ENCODE measurements around the gene MACROD1.

The MACROD1 gene

DNA sequence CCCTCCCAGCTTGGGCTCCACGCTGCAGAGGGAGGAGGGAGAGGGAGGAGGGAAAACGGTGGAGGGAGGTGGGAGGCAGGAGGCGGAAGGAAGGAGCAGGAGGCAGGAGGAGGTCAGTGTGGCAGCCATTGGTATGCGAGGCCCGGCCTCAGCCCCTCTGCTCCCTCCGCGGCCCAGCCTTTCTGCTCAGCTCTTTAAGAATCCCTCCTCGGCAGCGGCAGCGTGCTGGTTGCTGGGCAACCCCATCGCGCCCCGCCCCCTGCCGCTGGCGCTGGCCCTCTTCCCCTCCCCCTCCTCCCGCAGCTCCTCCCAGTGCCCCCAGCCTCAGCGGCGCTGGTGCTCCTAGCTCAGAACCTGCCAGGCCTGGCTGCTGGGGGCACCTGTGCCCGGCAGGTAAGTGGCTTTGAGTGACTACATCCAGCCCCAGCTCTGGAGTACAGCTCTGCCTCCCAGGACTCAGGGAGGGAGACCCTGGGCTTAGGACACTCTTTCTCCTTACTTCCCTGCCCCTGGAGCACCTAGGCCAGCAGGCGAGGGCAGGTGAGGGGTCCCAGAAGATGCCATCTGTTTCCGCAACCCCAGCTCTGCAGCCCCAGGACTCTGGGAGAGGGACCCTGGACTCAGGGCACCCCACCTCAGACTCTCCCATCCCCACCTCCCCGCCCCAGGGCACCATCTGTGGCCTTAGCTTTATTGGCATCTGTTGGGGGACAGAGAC lies 137.4 kb downstream of the MACROD1 start:
- TF ChIP-seq CEBPB (IDR thresholded peaks at IDR 0.05) (no peak), RAD21 (IDR thresholded peaks at IDR 0.05; ENCODE audit: low read depth) (no peak), EP300 (IDR thresholded peaks at IDR 0.05; ENCODE audit: borderline replicate concordance) (no peak), CREB1 (IDR thresholded peaks at IDR 0.05; ENCODE audit: low read depth) (no peak), TEAD4 (IDR thresholded peaks at IDR 0.05) (no peak), EGR1 (IDR thresholded peaks at IDR 0.05) (no peak)

DNA sequence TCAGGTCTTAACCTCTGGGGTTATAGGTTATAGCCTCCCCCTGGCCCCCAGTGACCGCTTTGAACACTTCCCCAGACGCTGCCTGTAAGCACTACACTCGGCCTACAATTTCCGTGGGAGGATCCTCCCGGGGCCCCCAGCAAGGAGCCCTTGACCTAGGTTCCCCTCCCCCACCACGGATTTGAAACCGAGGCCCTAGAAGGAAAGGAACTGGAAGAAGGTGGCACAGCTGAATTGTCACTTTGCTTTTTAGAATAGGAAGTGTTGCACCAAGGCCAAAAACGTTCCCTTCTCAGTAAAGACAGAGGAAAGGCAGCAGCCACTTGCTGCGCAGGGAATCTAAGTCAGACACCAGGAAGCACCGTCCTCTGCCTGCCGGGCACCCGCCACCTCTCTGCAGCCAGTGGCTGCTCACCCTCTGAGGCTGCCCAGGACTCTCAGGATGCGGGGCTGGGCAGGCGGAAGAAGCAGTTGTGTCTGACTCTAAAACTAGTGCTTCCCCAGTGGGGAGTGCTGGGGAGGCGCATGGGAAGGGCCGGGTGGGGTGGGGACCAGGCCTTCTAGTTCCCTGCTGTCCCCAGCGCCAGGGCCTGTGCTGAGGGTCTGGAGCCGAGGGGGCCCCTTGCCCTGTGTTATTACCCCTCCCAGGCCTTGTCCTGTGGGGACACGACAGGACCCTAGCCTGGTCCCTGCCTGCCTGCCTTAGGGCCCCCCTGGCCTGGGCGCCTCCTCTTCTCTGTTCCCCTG lies 138.1 kb downstream of the MACROD1 start:
- no peak for TF ChIP-seq RAD21 (IDR thresholded peaks at IDR 0.05; ENCODE audit: low read depth)
- no peak for TF ChIP-seq YY1 (IDR thresholded peaks at IDR 0.05; ENCODE audit: low read depth)
- TF ChIP-seq EP300 (IDR thresholded peaks at IDR 0.05; ENCODE audit: borderline replicate concordance): no peak
- TF ChIP-seq, protein P1, sequence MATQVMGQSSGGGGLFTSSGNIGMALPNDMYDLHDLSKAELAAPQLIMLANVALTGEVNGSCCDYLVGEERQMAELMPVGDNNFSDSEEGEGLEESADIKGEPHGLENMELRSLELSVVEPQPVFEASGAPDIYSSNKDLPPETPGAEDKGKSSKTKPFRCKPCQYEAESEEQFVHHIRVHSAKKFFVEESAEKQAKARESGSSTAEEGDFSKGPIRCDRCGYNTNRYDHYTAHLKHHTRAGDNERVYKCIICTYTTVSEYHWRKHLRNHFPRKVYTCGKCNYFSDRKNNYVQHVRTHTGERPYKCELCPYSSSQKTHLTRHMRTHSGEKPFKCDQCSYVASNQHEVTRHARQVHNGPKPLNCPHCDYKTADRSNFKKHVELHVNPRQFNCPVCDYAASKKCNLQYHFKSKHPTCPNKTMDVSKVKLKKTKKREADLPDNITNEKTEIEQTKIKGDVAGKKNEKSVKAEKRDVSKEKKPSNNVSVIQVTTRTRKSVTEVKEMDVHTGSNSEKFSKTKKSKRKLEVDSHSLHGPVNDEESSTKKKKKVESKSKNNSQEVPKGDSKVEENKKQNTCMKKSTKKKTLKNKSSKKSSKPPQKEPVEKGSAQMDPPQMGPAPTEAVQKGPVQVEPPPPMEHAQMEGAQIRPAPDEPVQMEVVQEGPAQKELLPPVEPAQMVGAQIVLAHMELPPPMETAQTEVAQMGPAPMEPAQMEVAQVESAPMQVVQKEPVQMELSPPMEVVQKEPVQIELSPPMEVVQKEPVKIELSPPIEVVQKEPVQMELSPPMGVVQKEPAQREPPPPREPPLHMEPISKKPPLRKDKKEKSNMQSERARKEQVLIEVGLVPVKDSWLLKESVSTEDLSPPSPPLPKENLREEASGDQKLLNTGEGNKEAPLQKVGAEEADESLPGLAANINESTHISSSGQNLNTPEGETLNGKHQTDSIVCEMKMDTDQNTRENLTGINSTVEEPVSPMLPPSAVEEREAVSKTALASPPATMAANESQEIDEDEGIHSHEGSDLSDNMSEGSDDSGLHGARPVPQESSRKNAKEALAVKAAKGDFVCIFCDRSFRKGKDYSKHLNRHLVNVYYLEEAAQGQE (IDR thresholded peaks at IDR 0.05; ENCODE audit: low read depth): no peak
- no peak for TF ChIP-seq TEAD4 (IDR thresholded peaks at IDR 0.05)
- no peak for TF ChIP-seq CREB1 (IDR thresholded peaks at IDR 0.05; ENCODE audit: low read depth)

DNA sequence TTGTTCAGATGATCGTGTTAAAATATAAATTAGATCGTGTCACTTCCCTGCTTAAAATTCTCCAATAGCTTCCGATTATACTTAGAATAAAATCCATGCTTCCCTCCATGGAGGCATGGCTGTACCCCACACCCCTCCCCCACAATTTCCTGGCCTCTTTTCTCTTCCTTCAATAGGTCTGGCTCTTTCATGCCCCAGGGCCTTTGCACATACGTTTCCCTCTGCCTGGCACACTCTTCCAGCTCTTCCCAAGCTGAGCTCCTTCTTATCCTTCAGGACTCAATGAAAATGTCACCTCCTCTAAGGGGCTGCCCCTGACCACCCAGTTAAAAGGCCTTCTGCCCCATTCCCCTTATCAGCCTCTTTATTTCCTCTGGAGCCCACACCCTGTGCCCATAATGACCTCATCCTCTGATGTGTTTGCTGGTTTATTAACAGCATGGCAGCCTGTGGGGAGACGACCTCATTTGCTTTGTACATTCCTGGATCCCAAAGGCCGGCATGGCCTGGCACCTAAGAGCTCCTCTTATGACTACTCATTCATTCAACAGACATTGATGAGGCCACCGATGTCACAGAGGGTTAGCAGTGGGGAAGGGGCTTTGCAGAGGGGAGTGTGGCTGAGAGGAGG lies 139.2 kb downstream of the MACROD1 start:
- TF ChIP-seq EP300 (IDR thresholded peaks at IDR 0.05; ENCODE audit: borderline replicate concordance) (no peak), EGR1 (IDR thresholded peaks at IDR 0.05) (no peak), RAD21 (IDR thresholded peaks at IDR 0.05; ENCODE audit: low read depth) (no peak)

DNA sequence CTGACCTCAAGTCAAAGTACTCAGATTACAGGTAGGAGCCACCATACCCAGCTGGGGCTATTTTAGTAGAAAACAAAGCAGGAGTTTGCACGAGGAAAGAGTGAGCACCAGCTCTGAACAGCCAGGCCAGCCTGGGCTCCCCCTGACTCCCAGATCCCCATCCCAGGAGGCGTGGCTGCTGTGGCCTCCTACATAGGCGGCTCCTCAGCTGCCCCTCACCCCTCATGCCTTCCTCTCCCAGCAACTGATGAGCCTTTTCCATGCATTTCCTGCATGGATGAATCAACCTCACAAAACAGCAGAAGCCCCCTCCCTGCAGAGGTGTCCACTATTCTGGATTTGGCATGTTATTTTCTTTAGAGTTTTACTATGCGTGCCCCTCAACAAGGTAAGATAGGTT lies 140.7 kb downstream of the MACROD1 start:
- no peak for TF ChIP-seq TCF12 (IDR thresholded peaks at IDR 0.05; ENCODE audit: low read depth)

DNA sequence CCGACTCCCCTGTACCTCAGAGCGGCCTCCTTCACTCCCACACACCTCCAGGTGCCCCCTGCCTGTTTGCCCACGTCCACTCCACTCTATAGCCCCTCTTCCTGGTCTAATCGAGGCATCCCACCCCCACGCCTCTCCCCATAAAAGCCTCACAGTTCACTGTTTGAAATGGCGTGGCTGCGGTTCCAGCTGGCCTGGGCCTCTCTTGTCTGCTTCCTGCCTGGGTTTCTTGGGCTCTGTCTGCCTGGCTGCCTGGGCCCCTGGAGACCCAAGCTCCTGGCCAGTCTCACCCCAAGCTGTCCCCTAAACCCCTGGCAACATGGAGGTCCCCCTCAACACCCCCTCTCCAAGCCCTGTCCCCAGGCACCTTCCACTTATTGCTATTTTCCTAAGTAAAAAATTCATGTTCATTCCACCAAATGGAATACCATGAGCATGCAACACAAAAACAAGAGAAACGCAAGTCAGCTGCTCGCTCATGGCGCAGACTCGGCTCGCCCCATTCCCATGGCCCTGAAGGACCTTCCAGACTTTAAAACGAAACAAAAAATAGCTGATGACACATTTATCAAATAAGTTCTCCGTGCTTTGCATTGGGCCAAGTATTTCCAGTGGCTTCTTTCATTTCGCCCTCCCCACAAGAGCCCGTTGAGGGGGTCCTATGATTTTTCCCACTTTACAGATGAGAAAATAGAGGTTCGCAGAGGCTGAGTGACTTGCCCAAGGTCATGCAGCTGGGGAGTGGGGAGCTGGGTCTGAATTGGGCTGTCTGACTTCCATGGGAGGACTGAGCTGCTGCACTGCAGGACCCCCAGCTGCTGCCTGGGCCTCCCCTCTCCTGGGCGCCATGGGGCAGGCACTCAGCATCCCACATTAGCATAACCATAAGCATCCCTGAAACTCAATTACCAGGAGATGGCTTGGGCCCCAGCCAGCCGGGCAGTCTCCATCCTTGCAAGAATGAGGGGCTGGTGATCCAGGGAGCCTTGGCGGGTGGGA lies 141.9 kb downstream of the MACROD1 start:
- TF ChIP-seq TEAD4 (IDR thresholded peaks at IDR 0.05): no peak
- TF ChIP-seq YY1 (IDR thresholded peaks at IDR 0.05; ENCODE audit: low read depth): no peak

DNA sequence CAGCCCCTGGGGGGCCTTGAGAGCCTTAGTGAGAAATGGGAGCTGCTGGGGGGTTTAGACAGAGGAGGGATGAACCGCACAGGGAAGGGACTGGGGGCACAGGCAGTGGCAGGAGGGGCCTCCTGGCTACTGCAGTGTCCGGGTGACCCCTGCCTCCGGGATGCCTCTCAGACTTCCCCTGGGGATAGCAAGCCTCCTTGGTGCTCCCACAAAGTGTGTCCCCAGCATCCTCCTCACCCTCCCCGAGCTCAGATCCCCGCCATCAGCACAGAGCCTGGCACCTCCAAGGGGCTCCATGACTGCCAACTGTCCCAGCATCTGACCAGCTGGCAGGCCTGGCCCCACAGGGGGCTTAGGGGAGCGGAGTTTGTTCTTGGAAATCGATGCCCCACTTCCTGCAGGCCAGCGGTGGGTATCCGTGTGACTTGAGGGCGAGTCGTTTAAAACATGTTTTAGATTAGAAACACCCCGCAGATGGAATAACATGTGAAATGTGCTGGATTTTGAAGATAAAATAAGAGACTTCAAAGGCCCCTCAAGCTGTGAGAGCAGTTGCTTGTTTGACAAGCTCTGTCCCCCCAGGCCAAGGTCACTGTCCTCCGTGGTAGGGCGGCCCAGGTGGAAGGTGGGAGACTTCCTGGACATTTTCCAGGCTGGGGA lies 143.7 kb downstream of the MACROD1 start:
- TF ChIP-seq TAF1 (IDR thresholded peaks at IDR 0.05; ENCODE audit: low read depth): no peak
- TF ChIP-seq, protein P1 (IDR thresholded peaks at IDR 0.05; ENCODE audit: low read depth): no peak
- no peak for TF ChIP-seq CREB1 (IDR thresholded peaks at IDR 0.05; ENCODE audit: low read depth)
- TF ChIP-seq YY1 (IDR thresholded peaks at IDR 0.05; ENCODE audit: low read depth): no peak
- TF ChIP-seq EP300 (IDR thresholded peaks at IDR 0.05; ENCODE audit: borderline replicate concordance): no peak
- TF ChIP-seq NFIC (IDR thresholded peaks at IDR 0.05): no peak
- TF ChIP-seq TEAD4 (IDR thresholded peaks at IDR 0.05): no peak
- no peak for TF ChIP-seq EGR1 (IDR thresholded peaks at IDR 0.05)
- TF ChIP-seq CEBPB (IDR thresholded peaks at IDR 0.05): no peak
- no peak for TF ChIP-seq FOXM1 (IDR thresholded peaks at IDR 0.05; ENCODE audit: borderline replicate concordance, low read depth)
- TF ChIP-seq, protein P2, sequence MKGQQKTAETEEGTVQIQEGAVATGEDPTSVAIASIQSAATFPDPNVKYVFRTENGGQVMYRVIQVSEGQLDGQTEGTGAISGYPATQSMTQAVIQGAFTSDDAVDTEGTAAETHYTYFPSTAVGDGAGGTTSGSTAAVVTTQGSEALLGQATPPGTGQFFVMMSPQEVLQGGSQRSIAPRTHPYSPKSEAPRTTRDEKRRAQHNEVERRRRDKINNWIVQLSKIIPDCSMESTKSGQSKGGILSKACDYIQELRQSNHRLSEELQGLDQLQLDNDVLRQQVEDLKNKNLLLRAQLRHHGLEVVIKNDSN (IDR thresholded peaks at IDR 0.05): no peak
- no peak for TF ChIP-seq ZBTB7A (IDR thresholded peaks at IDR 0.05; ENCODE audit: low read depth)
- no peak for TF ChIP-seq TCF12 (IDR thresholded peaks at IDR 0.05; ENCODE audit: low read depth)
- no peak for TF ChIP-seq RAD21 (IDR thresholded peaks at IDR 0.05; ENCODE audit: low read depth)
- TF ChIP-seq, protein P3, sequence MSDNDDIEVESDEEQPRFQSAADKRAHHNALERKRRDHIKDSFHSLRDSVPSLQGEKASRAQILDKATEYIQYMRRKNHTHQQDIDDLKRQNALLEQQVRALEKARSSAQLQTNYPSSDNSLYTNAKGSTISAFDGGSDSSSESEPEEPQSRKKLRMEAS (IDR thresholded peaks at IDR 0.05): no peak

All from Ishikawa (cell line).